Activated B cell treated with CpG ODN at 0.5 μM for 24 hours (primary cell): ENCODE data around the gene SUN1. TPM values are rescaled to one million over a fixed set of nuclear protein-coding genes. Genes with fewer than 3 reads are reported as not detected.

Experiments used
- total RNA-seq: library from RNA; stranded (reverse); gene quantifications from 2 replicates; pipeline ENCODE4 v1.2.3, GENCODE V29; 2022

Gene SUN1
- total RNA-seq, 1 donor from 2014 or later = 119 TPM

Other genes with a start within 250 kb of the SUN1 start
- gene DNAAF5, start 105.8 kb upstream of the SUN1 start, total RNA-seq = 23.5 and 25.9 TPM in 2 replicates
- 17.2 and 17.5 TPM in 2 replicates for gene PRKAR1B, start 105.2 kb upstream of the SUN1 start, total RNA-seq
- gene GET4, start 44.1 kb downstream of the SUN1 start, total RNA-seq = 40.5 and 41.4 TPM in 2 replicates
- 9.4 and 11.9 TPM in 2 replicates for gene ADAP1, start 122.2 kb downstream of the SUN1 start, total RNA-seq
- 21.2 and 24.5 TPM in 2 replicates for gene COX19, start 143.1 kb downstream of the SUN1 start, total RNA-seq
- not detected in 2 replicates for gene CYP2W1, start 150.7 kb downstream of the SUN1 start, total RNA-seq
- 6.2 and 6.9 TPM in 2 replicates for gene GPR146, start 212.1 kb downstream of the SUN1 start, total RNA-seq